ENCODE measurements around the gene WFS1.

DNA sequence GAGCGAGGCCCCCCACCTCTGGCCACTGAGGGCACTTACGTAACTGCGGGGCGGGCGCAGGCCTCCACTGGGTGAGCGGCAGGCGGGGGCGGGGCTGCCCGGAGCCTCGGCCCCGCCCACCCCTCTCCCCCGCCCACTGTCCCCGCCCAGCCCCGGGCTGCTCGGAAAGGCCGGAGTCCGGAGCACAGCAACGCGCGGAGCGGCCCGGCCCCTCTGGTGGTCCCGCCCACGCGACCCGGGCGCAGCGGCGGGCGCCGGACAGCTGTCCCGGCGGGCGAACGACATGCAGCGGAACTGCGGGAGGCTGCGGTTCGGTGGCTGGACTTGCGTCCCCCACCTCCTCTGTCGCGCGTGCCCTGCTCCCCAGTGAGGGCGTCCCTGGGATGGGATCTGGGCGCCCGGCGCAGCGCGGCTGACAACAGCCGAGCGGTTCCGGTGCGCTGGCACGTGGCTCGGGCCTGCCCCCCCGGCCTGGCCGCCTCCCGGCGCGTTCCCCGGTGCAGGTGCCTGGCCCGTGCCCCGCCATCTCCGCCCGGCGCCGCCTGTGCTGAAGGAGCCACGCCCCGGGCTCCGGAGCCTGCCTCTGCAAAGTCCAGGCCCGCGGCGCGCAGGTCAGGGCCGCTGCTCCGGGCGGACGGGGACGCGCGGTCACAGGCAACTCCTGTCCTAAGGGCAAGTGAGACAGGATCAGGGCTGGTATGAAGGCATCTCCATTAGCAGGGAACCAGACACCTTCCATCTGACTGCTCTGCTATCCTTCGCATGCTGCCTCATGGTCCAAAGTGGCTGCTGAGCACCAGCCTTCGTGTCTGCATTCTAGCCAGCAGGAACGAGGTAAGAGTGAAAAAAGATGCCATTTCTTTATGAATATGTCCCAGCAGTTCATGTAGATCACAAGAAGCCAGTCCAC, 47.5 kb upstream of the WFS1 start:
- TF ChIP-seq PHB2 (IDR thresholded peaks at IDR 0.05; ENCODE audit: low read depth) = no peak
- TF ChIP-seq RBM15 (IDR thresholded peaks at IDR 0.05; ENCODE audit: insufficient read depth, low read length) = no peak
- TF ChIP-seq ZNF354B (CRISPR knock-in tag; IDR thresholded peaks at IDR 0.05) = no peak
- TF ChIP-seq, protein P1, sequence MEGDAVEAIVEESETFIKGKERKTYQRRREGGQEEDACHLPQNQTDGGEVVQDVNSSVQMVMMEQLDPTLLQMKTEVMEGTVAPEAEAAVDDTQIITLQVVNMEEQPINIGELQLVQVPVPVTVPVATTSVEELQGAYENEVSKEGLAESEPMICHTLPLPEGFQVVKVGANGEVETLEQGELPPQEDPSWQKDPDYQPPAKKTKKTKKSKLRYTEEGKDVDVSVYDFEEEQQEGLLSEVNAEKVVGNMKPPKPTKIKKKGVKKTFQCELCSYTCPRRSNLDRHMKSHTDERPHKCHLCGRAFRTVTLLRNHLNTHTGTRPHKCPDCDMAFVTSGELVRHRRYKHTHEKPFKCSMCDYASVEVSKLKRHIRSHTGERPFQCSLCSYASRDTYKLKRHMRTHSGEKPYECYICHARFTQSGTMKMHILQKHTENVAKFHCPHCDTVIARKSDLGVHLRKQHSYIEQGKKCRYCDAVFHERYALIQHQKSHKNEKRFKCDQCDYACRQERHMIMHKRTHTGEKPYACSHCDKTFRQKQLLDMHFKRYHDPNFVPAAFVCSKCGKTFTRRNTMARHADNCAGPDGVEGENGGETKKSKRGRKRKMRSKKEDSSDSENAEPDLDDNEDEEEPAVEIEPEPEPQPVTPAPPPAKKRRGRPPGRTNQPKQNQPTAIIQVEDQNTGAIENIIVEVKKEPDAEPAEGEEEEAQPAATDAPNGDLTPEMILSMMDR (IDR thresholded peaks at IDR 0.05 in 2 of 3, conservative IDR thresholded peaks at IDR 0.05 in 1 of 3; ENCODE audit: insufficient read depth in 2 of 3, low read depth in 1 of 3, low read length in 3 of 3) = no peak
- TF ChIP-seq, protein P2, sequence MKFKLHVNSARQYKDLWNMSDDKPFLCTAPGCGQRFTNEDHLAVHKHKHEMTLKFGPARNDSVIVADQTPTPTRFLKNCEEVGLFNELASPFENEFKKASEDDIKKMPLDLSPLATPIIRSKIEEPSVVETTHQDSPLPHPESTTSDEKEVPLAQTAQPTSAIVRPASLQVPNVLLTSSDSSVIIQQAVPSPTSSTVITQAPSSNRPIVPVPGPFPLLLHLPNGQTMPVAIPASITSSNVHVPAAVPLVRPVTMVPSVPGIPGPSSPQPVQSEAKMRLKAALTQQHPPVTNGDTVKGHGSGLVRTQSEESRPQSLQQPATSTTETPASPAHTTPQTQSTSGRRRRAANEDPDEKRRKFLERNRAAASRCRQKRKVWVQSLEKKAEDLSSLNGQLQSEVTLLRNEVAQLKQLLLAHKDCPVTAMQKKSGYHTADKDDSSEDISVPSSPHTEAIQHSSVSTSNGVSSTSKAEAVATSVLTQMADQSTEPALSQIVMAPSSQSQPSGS (CRISPR knock-in tag; IDR thresholded peaks at IDR 0.05) = no peak
- no peak for TF ChIP-seq EP300 (IDR thresholded peaks at IDR 0.05; ENCODE audit: low read length)
- no peak for TF ChIP-seq NR1H2 (CRISPR knock-in tag; IDR thresholded peaks at IDR 0.05)
- TF ChIP-seq POLR2A (conservative IDR thresholded peaks at IDR 0.05) = no peak
- TF ChIP-seq, protein P3, sequence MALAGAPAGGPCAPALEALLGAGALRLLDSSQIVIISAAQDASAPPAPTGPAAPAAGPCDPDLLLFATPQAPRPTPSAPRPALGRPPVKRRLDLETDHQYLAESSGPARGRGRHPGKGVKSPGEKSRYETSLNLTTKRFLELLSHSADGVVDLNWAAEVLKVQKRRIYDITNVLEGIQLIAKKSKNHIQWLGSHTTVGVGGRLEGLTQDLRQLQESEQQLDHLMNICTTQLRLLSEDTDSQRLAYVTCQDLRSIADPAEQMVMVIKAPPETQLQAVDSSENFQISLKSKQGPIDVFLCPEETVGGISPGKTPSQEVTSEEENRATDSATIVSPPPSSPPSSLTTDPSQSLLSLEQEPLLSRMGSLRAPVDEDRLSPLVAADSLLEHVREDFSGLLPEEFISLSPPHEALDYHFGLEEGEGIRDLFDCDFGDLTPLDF (CRISPR knock-in tag; IDR thresholded peaks at IDR 0.05) = no peak

Measured in K562 (cell line).